GM18868 (cell line): ENCODE data around the gene ALG9.

Experiments used
- ATAC-seq: cut with Tn5 transposase; IDR thresholded peaks from one replicate; pipeline ENCODE4 v1.9.1; 2021; ENCODE audit warnings: mild to moderate bottlenecking, moderate library complexity; ENCODE audit not compliant: unreplicated experiment

Gene ALG9

GRCh38 chr11:111770581-111771134 lies 100.7 kb downstream of the ALG9 start:
- no peak for ATAC-seq

GRCh38 chr11:111766834-111767142 lies 104.6 kb downstream of the ALG9 start:
- ATAC-seq: no peak

GRCh38 chr11:111765984-111766833 lies 105.2 kb downstream of the ALG9 start, which contains the start of gene PPP2R1B:
PPP2R1B (minus strand) TSS chr11:111766389; CDS start chr11:111766361, 28 bp downstream.
- ATAC-seq: peak; percentile 93

GRCh38 chr11:111765320-111765983 lies 105.9 kb downstream of the ALG9 start:
- peak; percentile 37 for ATAC-seq

- no peak for ATAC-seq
Observed at GRCh38 chr11:111764621-111765020, 106.8 kb downstream of the ALG9 start.

- no peak for ATAC-seq
Observed at GRCh38 chr11:111762981-111763643, 108.3 kb downstream of the ALG9 start.

GRCh38 chr11:111762526-111762925 lies 108.9 kb downstream of the ALG9 start:
- no peak for ATAC-seq

GRCh38 chr11:111761036-111761435 lies 110.3 kb downstream of the ALG9 start:
- ATAC-seq: no peak

- no peak for ATAC-seq
Observed at GRCh38 chr11:111759778-111760407, 111.5 kb downstream of the ALG9 start.

- ATAC-seq: no peak
Observed at GRCh38 chr11:111759376-111759775, 112.0 kb downstream of the ALG9 start.

- ATAC-seq: no peak
Observed at GRCh38 chr11:111756097-111756496, 115.3 kb downstream of the ALG9 start.

GRCh38 chr11:111749646-111750045 lies 121.7 kb downstream of the ALG9 start:
- no peak for ATAC-seq

GRCh38 chr11:111748035-111748804 lies 123.2 kb downstream of the ALG9 start:
- no peak for ATAC-seq

- ATAC-seq: no peak
Observed at GRCh38 chr11:111745719-111746504, 125.5 kb downstream of the ALG9 start.

- ATAC-seq: no peak
Observed at GRCh38 chr11:111743700-111744099, 127.7 kb downstream of the ALG9 start.

- ATAC-seq: no peak
Observed at GRCh38 chr11:111741751-111742150, 129.6 kb downstream of the ALG9 start.

GRCh38 chr11:111739299-111739698 lies 132.1 kb downstream of the ALG9 start:
- ATAC-seq: no peak

- ATAC-seq: no peak
Observed at GRCh38 chr11:111737444-111738210, 133.8 kb downstream of the ALG9 start.
